ENCODE data around the gene HSPA4L.

The HSPA4L gene

DNA sequence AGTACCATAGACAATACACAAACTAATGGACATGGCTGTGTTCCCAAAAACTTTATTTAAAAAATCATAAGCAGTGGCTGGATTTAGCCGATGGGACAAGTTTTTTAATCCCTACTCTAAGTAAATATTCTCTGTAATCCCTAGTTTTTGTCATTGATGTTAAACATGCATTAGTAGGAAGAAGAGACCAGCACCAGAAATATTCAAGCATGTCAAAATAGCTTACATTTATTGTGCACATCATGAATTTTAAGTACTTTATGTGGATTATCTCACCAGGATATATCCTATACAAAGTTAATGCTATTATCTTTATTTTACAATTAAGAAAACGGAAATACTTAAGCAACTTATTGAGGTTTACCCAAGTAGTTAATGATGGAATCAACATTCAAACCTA, 46.0 kb downstream of the HSPA4L start:
- Histone ChIP-seq H3K79me2 (ENCODE audit: low read length) (no peaks in the 10 kb centered on the region), H3K27me3 (ENCODE audit: low read depth, low read length) (no peaks in the 10 kb centered on the region), H3K4me1 (ENCODE audit: low read length) (peaks cover 46% of the 10 kb centered on the region), H4K20me1 (ENCODE audit: insufficient read depth, low read length) (no peaks in the 10 kb centered on the region), H3K27ac (ENCODE audit: low read length) (no peak overlapping the region), H2AFZ (ENCODE audit: low read depth, low read length) (no peak overlapping the region), H3K9ac (ENCODE audit: low read length) (no peak overlapping the region), H3K36me3 (replicated peaks; ENCODE audit: low read depth, low read length) (no peaks in the 10 kb centered on the region), H3K4me2 (ENCODE audit: low read length) (no peak overlapping the region), H3K9me3 (ENCODE audit: insufficient read depth, low read length) (no peaks in the 10 kb centered on the region), H3K4me3 (ENCODE audit: low read length) (no peak overlapping the region)
- TF ChIP-seq, protein P1, sequence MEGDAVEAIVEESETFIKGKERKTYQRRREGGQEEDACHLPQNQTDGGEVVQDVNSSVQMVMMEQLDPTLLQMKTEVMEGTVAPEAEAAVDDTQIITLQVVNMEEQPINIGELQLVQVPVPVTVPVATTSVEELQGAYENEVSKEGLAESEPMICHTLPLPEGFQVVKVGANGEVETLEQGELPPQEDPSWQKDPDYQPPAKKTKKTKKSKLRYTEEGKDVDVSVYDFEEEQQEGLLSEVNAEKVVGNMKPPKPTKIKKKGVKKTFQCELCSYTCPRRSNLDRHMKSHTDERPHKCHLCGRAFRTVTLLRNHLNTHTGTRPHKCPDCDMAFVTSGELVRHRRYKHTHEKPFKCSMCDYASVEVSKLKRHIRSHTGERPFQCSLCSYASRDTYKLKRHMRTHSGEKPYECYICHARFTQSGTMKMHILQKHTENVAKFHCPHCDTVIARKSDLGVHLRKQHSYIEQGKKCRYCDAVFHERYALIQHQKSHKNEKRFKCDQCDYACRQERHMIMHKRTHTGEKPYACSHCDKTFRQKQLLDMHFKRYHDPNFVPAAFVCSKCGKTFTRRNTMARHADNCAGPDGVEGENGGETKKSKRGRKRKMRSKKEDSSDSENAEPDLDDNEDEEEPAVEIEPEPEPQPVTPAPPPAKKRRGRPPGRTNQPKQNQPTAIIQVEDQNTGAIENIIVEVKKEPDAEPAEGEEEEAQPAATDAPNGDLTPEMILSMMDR (IDR thresholded peaks at IDR 0.05; ENCODE audit: low read depth, low read length), result no peak
- TF ChIP-seq EZH2phosphoT487 (IDR thresholded peaks at IDR 0.05; ENCODE audit: low read depth), result no peak

DNA sequence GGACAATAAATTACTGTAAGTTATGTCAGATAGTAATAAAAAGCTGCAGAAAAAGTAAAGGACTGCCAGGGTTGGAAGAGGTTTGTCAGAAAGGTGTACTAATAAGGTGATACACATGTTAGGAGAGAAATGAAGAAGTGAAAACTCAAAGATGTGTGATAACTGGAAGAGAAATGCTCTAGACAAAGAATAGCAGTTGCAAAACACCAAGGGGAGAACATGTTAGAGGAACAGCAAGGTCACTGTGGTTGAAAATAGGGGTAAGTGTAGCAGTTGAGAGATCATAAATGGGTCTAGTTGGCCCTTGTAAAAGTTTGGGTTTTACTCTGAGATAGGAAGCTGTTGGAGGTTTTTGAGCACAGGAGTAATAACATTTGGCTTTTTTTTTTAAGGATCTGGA, 46.9 kb downstream of the HSPA4L start:
- Histone ChIP-seq H3K9me3 (ENCODE audit: insufficient read depth, low read length) (no peaks in the 10 kb centered on the region), H3K4me1 (ENCODE audit: low read length) (peaks cover 46% of the 10 kb centered on the region), H3K9ac (ENCODE audit: low read length) (no peak overlapping the region; the same call in 1 of the 2 replicates), H2AFZ (ENCODE audit: low read depth, low read length) (no peak overlapping the region), H3K79me2 (ENCODE audit: low read length) (no peaks in the 10 kb centered on the region), H3K36me3 (replicated peaks; ENCODE audit: low read depth, low read length) (no peaks in the 10 kb centered on the region), H3K27me3 (ENCODE audit: low read depth, low read length) (no peaks in the 10 kb centered on the region), H3K27ac (ENCODE audit: low read length) (peak overlapping the region; percentile 32; the same call in 1 of the 2 replicates), H3K4me3 (ENCODE audit: low read length) (peak overlapping the region; percentile 32), H4K20me1 (ENCODE audit: insufficient read depth, low read length) (no peaks in the 10 kb centered on the region), H3K4me2 (ENCODE audit: low read length) (peak overlapping the region; percentile 56)
- TF ChIP-seq, protein P1 (IDR thresholded peaks at IDR 0.05; ENCODE audit: low read depth, low read length), result no peak
- no peak for TF ChIP-seq EZH2phosphoT487 (IDR thresholded peaks at IDR 0.05; ENCODE audit: low read depth)

DNA sequence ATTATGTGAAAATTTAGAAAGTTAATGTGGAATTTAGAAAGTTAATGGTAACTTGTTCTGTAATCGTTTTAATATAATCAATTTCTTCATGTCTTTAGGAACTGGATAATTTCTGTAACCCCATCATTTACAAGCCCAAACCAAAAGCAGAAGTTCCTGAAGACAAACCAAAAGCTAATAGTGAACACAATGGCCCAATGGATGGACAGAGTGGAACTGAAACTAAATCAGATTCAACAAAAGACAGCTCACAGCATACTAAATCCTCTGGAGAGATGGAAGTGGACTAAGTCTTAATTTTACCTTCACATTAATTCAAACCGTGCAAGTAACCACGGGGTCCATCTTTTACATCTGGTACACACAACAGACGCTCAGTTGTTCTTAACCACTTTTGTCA, 50.5 kb downstream of the HSPA4L start:
- no peaks in the 10 kb centered on the region for H4K20me1 ChIP-seq (ENCODE audit: insufficient read depth, low read length)
- no peaks in the 10 kb centered on the region for H3K9me3 ChIP-seq (ENCODE audit: insufficient read depth, low read length)
- no peak overlapping the region for H3K4me3 ChIP-seq (ENCODE audit: low read length)
- peaks cover 39% of the 10 kb centered on the region for H3K4me1 ChIP-seq (ENCODE audit: low read length)
- TF ChIP-seq EZH2phosphoT487 (IDR thresholded peaks at IDR 0.05; ENCODE audit: low read depth), result no peak
- TF ChIP-seq, protein P1 (IDR thresholded peaks at IDR 0.05; ENCODE audit: low read depth, low read length), result no peak
- peak overlapping the region; percentile 42 for H3K4me2 ChIP-seq (ENCODE audit: low read length)
- H3K79me2 ChIP-seq (ENCODE audit: low read length), result no peaks in the 10 kb centered on the region
- no peak overlapping the region for H3K9ac ChIP-seq (ENCODE audit: low read length)
- H3K27ac ChIP-seq (ENCODE audit: low read length), result no peak overlapping the region
- no peaks in the 10 kb centered on the region for H3K27me3 ChIP-seq (ENCODE audit: low read depth, low read length)
- H2AFZ ChIP-seq (ENCODE audit: low read depth, low read length), result no peak overlapping the region
- no peaks in the 10 kb centered on the region for H3K36me3 ChIP-seq (replicated peaks; ENCODE audit: low read depth, low read length)

DNA sequence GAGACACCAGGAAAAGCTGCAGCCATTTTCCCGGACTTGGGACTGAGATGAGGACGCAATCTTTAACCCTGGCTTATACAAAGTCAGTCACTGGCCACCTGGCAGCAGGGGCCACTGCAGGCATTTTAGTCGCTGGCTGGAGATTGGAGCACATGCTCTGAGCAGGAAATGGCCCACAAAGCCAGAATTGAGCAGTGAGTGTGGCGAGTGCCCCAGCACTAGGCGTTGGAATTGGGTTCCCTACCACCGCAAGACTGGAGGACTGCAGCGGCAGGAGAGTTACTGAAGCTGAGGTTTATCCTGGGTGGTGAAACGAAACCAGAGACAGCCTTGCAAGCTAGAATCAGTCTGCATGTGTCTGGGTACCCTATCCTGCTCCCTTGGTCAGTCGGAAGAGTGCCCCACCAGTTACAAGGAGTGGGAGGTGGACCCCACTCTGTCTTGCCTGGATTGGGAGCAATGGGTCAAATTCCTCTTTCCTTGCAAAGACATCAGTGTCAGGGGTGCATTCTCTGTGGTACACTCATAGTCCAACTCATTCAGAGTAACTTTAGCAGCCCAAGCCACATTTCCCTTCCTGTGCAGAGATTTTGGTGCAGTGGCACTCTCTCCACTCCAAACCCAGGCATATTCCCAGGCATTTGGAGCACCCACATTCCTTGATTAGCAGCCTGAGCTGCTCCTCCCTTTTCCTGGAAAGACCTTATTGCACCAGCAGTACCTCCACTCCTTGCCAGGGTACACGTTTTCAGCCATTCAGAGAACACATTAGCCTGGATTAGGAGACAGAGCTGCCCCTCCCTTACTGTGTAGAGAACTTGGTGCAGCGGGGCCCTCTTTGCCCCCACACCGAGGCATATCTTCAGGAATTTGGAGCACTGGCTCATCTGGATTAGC, 61.8 kb downstream of the HSPA4L start:
- Histone ChIP-seq H3K79me2 (ENCODE audit: low read length) (no peaks in the 10 kb centered on the region), H3K36me3 (replicated peaks; ENCODE audit: low read depth, low read length) (peaks cover 4% of the 10 kb centered on the region), H2AFZ (ENCODE audit: low read depth, low read length) (no peak overlapping the region), H3K27ac (ENCODE audit: low read length) (no peak overlapping the region), H3K4me2 (ENCODE audit: low read length) (no peak overlapping the region), H3K9me3 (ENCODE audit: insufficient read depth, low read length) (no peaks in the 10 kb centered on the region; the same call in 1 of the 2 replicates), H3K4me3 (ENCODE audit: low read length) (no peak overlapping the region), H3K27me3 (ENCODE audit: low read depth, low read length) (no peaks in the 10 kb centered on the region), H3K9ac (ENCODE audit: low read length) (no peak overlapping the region), H3K4me1 (ENCODE audit: low read length) (no peaks in the 10 kb centered on the region), H4K20me1 (ENCODE audit: insufficient read depth, low read length) (no peaks in the 10 kb centered on the region)
- no peak for TF ChIP-seq EZH2phosphoT487 (IDR thresholded peaks at IDR 0.05; ENCODE audit: low read depth)
- TF ChIP-seq, protein P1 (IDR thresholded peaks at IDR 0.05; ENCODE audit: low read depth, low read length), result no peak

Data from OCI-LY3 (cell line).